Smooth muscle cell (in vitro differentiated cells): ENCODE results near the gene AIG1. TPM values are rescaled to one million over a fixed set of nuclear protein-coding genes. Genes with fewer than 3 reads are reported as not detected.
"Not testable (repeated sequence)": the region's sequence is repeated elsewhere in the genome, so short reads cannot be mapped to it uniquely, and the experiment has no call there.

Experiments
- DNase-seq: peaks from one replicate; lab custom pipeline; 2025; ENCODE audit not compliant: unreplicated experiment; lab: John Stamatoyannopoulos, UW
- H2AFZ ChIP-seq: fragments of 200-600 bp; sonication (generic); 2 replicates; pipeline ENCODE4 v1.6.0; 2016; ENCODE audit warnings: antibody characterized with exemption, low read depth, mild to moderate bottlenecking
- H3F3A ChIP-seq: fragments of 200-600 bp; sonication (generic); 2 replicates; pipeline ENCODE4 v1.6.0; 2017; ENCODE audit warnings: antibody characterized with exemption, low read depth
- H3K27ac ChIP-seq: fragments of 200-600 bp; sonication (generic); 2 replicates; pipeline ENCODE4 v1.5.1; 2016; ENCODE audit warnings: low read depth, mild to moderate bottlenecking
- H3K27me3 ChIP-seq: fragments of 200-600 bp; sonication (generic); 2 replicates; pipeline ENCODE4 v1.6.1; 2016; ENCODE audit warnings: low read depth, mild to moderate bottlenecking
- H3K36me3 ChIP-seq: fragments of 200-600 bp; sonication (generic); 2 replicates; pipeline ENCODE4 v1.5.1; 2016; ENCODE audit warnings: low read depth
- H3K4me1 ChIP-seq: fragments of 200-600 bp; sonication (generic); 2 replicates; pipeline ENCODE4 v1.5.1; 2016; ENCODE audit warnings: low read depth
- H3K4me2 ChIP-seq: fragments of 200-600 bp; sonication (generic); 2 replicates; pipeline ENCODE4 v1.6.0; 2016; ENCODE audit warnings: mild to moderate bottlenecking
- H3K4me3 ChIP-seq: fragments of 200-600 bp; sonication (generic); 2 replicates; pipeline ENCODE4 v1.5.1; 2016; ENCODE audit warnings: mild to moderate bottlenecking
- H3K79me2 ChIP-seq: fragments of 200-600 bp; sonication (generic); 2 replicates; pipeline ENCODE4 v1.6.0; 2016; ENCODE audit warnings: low read depth, mild to moderate bottlenecking
- H3K9ac ChIP-seq: fragments of 200-600 bp; sonication (generic); 2 replicates; pipeline ENCODE4 v1.6.0; 2016; ENCODE audit warnings: low read depth
- H3K9me3 ChIP-seq: fragments of 200-600 bp; sonication (generic); replicated peaks from 2 replicates; pipeline ENCODE4 v1.5.1; 2016; ENCODE audit warnings: low read depth
- H4K20me1 ChIP-seq: fragments of 200-600 bp; sonication (generic); 2 replicates; pipeline ENCODE4 v1.6.0; 2016; ENCODE audit warnings: low read depth
- WGBS: methylation state at CpG from one replicate; pipeline ENCODE4 v1.1.7; 2016; ENCODE audit warnings: low lambda C conversion rate; 5-methylcytosine and 5-hydroxymethylcytosine counted together
- polyA plus RNA-seq: library from polyadenylated mRNA; unstranded; fragments of >200 nt; fragmentation: Nextera tagmentation; extraction: Ambion mirVana; gene quantifications from 2 replicates; pipeline ENCODE4 v1.2.1, GENCODE V29; 2016
- total RNA-seq: library from RNA; depleted of rRNA; stranded (reverse); fragments of >200 nt; gene quantifications from 2 replicates; pipeline ENCODE4 v1.2.3, GENCODE V29; 2014
- TF ChIP-seq, protein P1 (sequence below): fragments of 200-600 bp; sonication (generic); IDR thresholded peaks from 2 replicates; pipeline ENCODE4 v1.5.1; 2017; ENCODE audit warnings: borderline replicate concordance, mild to moderate bottlenecking, antibody characterized with exemption; ENCODE audit not compliant: insufficient read depth, poor library complexity, severe bottlenecking

The AIG1 gene
- total and polyA plus RNA-seq, 2 experiments from 2014 or later, result 9.1 to 25.9 TPM

DNA sequence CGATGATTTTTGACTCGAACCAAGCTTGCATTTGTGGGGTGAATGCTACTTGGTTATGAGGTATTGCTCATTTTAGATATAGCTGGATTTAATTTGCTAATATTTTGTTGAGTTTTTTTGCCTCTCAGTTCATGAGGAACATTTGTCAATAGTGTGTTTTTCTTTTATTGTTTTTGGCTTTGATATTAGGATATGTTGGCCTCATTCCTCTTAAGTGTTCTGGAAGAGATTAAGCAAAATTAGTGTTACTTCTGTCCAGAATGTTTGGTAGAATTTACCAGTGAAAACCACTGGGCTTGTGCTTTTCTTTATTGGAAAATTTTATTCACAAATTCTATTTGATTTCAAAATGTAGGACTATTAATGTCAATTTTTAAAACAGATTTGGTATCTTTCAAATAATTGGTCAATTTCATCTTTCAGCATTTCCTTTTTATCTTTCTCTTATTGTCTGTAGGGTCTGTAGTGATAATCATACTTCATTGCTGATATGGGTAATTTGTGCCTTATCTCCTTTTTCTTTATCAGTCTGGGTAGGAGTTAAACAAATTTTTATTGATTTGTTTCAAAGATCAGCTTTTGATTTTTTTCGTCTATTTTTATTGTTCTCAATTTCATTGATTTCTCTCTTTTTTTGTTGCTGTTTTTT is 14.1 kb downstream of the AIG1 start:
- no peaks in the 10 kb centered on the region for H3F3A ChIP-seq
- H3K4me3 ChIP-seq, result no peak overlapping the region
- no peaks in the 10 kb centered on the region for H3K36me3 ChIP-seq
- H3K79me2 ChIP-seq, result no peaks in the 10 kb centered on the region
- no peak overlapping the region for H2AFZ ChIP-seq
- no peak overlapping the region for H3K27ac ChIP-seq
- 95% methylated on average over 3 of the region's 3 CpGs for WGBS
- H3K4me1 ChIP-seq, result no peaks in the 10 kb centered on the region
- DNase-seq, result no peak
- no peak overlapping the region for H3K4me2 ChIP-seq
- H3K9ac ChIP-seq, result no peak overlapping the region
- no peaks in the 10 kb centered on the region for H3K9me3 ChIP-seq
- no peaks in the 10 kb centered on the region for H4K20me1 ChIP-seq
- TF ChIP-seq, protein P1, sequence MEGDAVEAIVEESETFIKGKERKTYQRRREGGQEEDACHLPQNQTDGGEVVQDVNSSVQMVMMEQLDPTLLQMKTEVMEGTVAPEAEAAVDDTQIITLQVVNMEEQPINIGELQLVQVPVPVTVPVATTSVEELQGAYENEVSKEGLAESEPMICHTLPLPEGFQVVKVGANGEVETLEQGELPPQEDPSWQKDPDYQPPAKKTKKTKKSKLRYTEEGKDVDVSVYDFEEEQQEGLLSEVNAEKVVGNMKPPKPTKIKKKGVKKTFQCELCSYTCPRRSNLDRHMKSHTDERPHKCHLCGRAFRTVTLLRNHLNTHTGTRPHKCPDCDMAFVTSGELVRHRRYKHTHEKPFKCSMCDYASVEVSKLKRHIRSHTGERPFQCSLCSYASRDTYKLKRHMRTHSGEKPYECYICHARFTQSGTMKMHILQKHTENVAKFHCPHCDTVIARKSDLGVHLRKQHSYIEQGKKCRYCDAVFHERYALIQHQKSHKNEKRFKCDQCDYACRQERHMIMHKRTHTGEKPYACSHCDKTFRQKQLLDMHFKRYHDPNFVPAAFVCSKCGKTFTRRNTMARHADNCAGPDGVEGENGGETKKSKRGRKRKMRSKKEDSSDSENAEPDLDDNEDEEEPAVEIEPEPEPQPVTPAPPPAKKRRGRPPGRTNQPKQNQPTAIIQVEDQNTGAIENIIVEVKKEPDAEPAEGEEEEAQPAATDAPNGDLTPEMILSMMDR, result no peak
- no peaks in the 10 kb centered on the region for H3K27me3 ChIP-seq

DNA sequence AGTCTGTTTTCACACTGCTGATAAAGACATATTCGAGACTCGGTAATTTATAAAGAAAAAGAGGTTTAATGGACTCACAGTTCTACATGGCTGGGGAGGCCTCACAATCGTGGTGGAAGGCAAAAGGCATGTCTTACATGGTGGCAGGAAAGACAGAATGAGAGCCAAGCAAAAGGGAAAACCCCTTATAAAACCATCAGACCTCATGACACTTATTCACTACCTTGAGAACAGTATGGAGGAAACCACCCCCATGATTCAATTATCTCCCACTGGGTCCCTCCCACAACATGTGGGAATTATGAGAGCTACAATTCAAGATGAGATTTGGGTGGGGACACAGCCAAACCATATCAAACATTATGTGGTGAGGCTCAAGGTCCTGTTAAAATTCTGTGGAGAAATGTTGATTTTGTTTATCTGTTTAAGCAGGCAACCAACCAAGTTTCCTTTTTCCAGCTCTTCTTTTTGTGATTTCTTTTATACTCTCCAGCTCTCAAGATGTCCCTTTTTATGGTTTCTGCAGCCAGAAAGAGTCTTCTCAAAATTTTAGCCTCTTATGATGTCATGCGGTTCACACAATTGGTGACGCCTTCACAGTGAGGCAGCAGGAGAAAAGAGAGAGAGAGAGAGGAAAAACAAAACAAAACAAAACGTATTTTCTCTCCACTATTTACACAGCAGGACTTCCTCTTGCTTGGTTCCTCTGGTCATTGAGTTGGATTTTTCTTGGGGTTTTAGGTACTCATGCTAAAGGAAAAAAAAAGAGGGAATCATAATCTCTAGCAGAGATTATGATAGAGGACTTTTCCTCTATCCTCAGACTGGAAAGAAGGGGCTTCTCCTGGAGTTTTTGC is 18.0 kb downstream of the AIG1 start:
- Histone ChIP-seq H3K9me3 (no peaks in the 10 kb centered on the region), H3K4me1 (no peaks in the 10 kb centered on the region), H3K4me2 (no peak overlapping the region), H2AFZ (no peak overlapping the region), H4K20me1 (no peaks in the 10 kb centered on the region), H3K36me3 (no peaks in the 10 kb centered on the region), H3K9ac (no peak overlapping the region), H3K27me3 (no peaks in the 10 kb centered on the region), H3K79me2 (no peaks in the 10 kb centered on the region), H3K27ac (no peak overlapping the region), H3F3A (no peaks in the 10 kb centered on the region), H3K4me3 (no peak overlapping the region)
- DNase-seq, result no peak
- WGBS, result 90% methylated on average over 6 of the region's 6 CpGs
- TF ChIP-seq, protein P1, result no peak

DNA sequence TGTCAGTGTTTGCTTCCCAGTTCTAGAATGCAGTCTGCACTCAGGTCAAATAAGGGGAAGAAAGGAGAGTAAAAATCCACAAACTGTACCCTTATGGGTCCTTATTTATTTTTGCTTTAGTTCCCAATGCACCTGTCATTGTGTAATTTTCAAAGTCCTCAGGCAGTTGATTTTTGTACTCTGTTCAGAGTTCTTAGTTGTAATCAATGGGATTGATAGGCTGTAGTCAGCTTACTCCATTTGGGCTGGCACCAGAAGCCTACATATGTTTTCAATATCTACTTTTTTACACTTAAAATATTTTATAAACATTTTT is 18.6 kb downstream of the AIG1 start:
- TF ChIP-seq, protein P1, result no peak
- Histone ChIP-seq H2AFZ (no peak overlapping the region), H3K9ac (no peak overlapping the region), H3F3A (no peaks in the 10 kb centered on the region), H3K79me2 (no peaks in the 10 kb centered on the region), H3K27ac (no peak overlapping the region), H3K4me1 (no peaks in the 10 kb centered on the region), H3K4me3 (no peak overlapping the region), H3K27me3 (no peaks in the 10 kb centered on the region), H4K20me1 (no peaks in the 10 kb centered on the region), H3K36me3 (no peaks in the 10 kb centered on the region), H3K9me3 (no peaks in the 10 kb centered on the region), H3K4me2 (no peak overlapping the region)
- no peak for DNase-seq

DNA sequence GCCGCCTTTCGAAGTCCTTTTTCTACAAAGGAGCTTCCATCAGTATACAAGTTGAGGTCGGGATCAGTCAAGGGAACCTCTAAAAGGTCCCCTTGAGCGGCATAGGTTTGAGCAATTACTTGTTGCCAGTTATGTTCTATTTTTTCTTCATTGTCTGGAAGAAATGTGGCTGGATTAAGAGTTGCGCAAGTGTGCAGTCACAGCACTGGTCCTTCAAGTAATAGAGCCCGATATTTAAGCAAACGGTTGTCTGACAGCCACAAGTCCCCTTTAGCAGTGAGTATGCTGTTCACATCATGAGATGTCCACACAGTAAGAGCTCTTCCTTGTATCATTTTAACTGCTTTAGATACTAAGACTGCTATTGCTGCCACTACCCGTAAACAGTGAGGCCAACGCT is 21.6 kb downstream of the AIG1 start:
- not testable (repeated sequence) for H3K9ac ChIP-seq, H3K4me3 ChIP-seq, H2AFZ ChIP-seq, H3K4me2 ChIP-seq, H3K36me3 ChIP-seq, H4K20me1 ChIP-seq, H3K4me1 ChIP-seq, H3K27me3 ChIP-seq, H3K27ac ChIP-seq, H3K9me3 ChIP-seq, H3F3A ChIP-seq, H3K79me2 ChIP-seq, DNase-seq
- 92% methylated on average over 9 of the region's 9 CpGs for WGBS

DNA sequence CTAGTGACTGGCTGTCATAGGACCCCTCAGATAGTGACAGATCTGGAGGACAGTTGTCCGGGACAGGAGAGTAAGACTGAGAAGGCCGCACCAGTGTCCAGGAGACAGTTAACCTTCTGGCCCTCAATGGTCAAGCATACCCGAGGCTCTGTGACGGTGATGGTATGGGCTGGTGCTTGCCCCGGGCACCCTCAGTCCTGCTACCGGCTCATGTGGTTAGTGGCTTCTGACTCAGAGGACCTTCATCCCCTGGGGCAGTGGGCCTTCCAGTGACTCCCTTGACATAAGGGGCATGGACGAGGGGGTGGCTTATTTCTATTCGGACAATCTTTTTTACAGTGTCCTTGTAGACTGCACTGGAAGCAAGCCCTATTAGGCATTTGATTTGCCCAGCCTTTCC is 23.3 kb downstream of the AIG1 start:
- not testable (repeated sequence) for H3K27ac ChIP-seq, H2AFZ ChIP-seq, H3K79me2 ChIP-seq, H3F3A ChIP-seq, H3K36me3 ChIP-seq, H3K4me2 ChIP-seq, H3K9ac ChIP-seq, H4K20me1 ChIP-seq, DNase-seq, H3K4me1 ChIP-seq, H3K9me3 ChIP-seq, H3K4me3 ChIP-seq, H3K27me3 ChIP-seq
- WGBS, result 71% methylated on average over 8 of the region's 8 CpGs

DNA sequence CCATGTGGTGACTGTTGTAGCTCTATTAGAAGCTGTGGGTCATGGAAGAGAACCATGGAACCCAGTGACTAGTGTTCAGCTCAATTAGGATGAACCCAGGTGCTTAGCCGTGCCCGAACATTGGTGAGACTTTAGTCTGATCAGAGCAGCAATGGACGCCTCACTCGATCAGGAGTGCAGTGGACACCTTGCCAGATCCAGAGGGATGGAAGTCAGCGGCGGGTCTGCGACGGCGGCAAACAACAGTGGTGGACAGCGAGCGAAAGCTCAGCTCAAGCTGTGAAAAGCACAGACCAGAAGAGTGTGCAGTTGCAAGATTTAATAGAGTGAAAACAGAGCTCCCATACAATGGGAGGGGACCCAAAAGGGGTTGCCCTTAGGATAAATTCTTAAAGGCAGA is 26.6 kb downstream of the AIG1 start:
- not testable (repeated sequence) for H3K27ac ChIP-seq, H3K9ac ChIP-seq, DNase-seq, H3K4me1 ChIP-seq, H4K20me1 ChIP-seq, H3K79me2 ChIP-seq, H3K27me3 ChIP-seq, H3K9me3 ChIP-seq, H3K4me3 ChIP-seq, H2AFZ ChIP-seq, H3K4me2 ChIP-seq, H3K36me3 ChIP-seq, H3F3A ChIP-seq
- 96% methylated on average over 11 of the region's 11 CpGs for WGBS
